ENCODE measurements around the gene STK32B.

- TF ChIP-seq REST (IDR thresholded peaks at IDR 0.05; ENCODE audit: low read depth) (no peak), TAF1 (IDR thresholded peaks at IDR 0.05; ENCODE audit: low read depth) (no peak), YY1 (IDR thresholded peaks at IDR 0.05; ENCODE audit: low read depth) (no peak), TEAD4 (IDR thresholded peaks at IDR 0.05) (no peak), RAD21 (IDR thresholded peaks at IDR 0.05; ENCODE audit: low read depth) (no peak), CEBPB (IDR thresholded peaks at IDR 0.05) (no peak), NFIC (IDR thresholded peaks at IDR 0.05) (no peak), MAX (IDR thresholded peaks at IDR 0.05) (no peak; the same call in 1 of the 2 replicates), FOXM1 (IDR thresholded peaks at IDR 0.05; ENCODE audit: borderline replicate concordance, low read depth) (no peak), EP300 (IDR thresholded peaks at IDR 0.05; ENCODE audit: borderline replicate concordance) (no peak), USF1 (IDR thresholded peaks at IDR 0.05) (no peak), ZBTB7A (IDR thresholded peaks at IDR 0.05; ENCODE audit: low read depth) (no peak), EGR1 (IDR thresholded peaks at IDR 0.05) (no peak)
Measured at GRCh38 chr4:5051278-5052203, at the start of gene STK32B.

All from Ishikawa (cell line).